Peyer's patch (tissue), 4 donors: ENCODE results near the gene ABHD6. TPM values are rescaled to one million over a fixed set of nuclear protein-coding genes. Genes with fewer than 3 reads are reported as not detected.
"Not testable (repeated sequence)": the region's sequence is repeated elsewhere in the genome, so short reads cannot be mapped to it uniquely, and the experiment has no call there.

Experiments
- DNase-seq, 3 donors: peaks; one replicate each; pipeline ENCODE4 v3.0.0-alpha.2; 2017 to 2019
- H3K27ac ChIP-seq, 4 donors: fragments of 200-600 bp; sonication (generic); one replicate each; pipeline ENCODE4 v1.5.1; 2016 to 2019
- H3K27me3 ChIP-seq, 2 donors: fragments of 200-600 bp; sonication (generic); one replicate each; pipeline ENCODE4 v1.5.1; 2019
- H3K36me3 ChIP-seq, 3 donors: fragments of 200-600 bp; sonication (generic); one replicate each; pipeline ENCODE4 v1.5.1; 2016 to 2019
- H3K4me1 ChIP-seq, 4 donors: fragments of 200-600 bp; sonication (generic); one replicate each; pipeline ENCODE4 v1.5.1; 2016 to 2019
- H3K4me3 ChIP-seq, 4 donors: fragments of 200-600 bp; sonication (generic); 1 replicate in 3 of 4; 2 replicates in 1 of 4; pipeline ENCODE4 v1.5.1; 2016 to 2019; ENCODE audit warnings: mild to moderate bottlenecking in 1 of 4
- H3K9me3 ChIP-seq, 4 donors: fragments of 200-600 bp; sonication (generic); one replicate each; pipeline ENCODE4 v1.5.1; 2016 to 2019; ENCODE audit warnings: mild to moderate bottlenecking in 1 of 4
- CTCF ChIP-seq, 6 experiments: fragments of 450-650 bp in 4 of 6; fragments of 200-600 bp in 2 of 6; sonication (generic) in 1 of 6; IDR thresholded peaks; one replicate each; pipeline ENCODE4 v1.5.1; 2017 to 2019; ENCODE audit warnings: antibody characterized with exemption in 6 of 6, mild to moderate bottlenecking in 3 of 6, moderate library complexity in 1 of 6
- POLR2A ChIP-seq, 2 donors: fragments of 450-650 bp; IDR thresholded peaks; one replicate each; pipeline ENCODE4 v1.5.1; 2017; ENCODE audit warnings: antibody characterized with exemption in 2 of 2, mild to moderate bottlenecking in 2 of 2, moderate library complexity in 2 of 2
- total RNA-seq, 4 donors: library from RNA; depleted of rRNA; stranded (reverse); fragments of >200 nt; gene quantifications; one replicate each; pipeline ENCODE4 v1.1.0, GENCODE V29; 2016

The ABHD6 gene
- total RNA-seq, 4 donors from 2014 or later, result 9.1 to 97.6 (median 55.7) TPM

GRCh38 chr3:58274027-58274614, 36.5 kb downstream of the ABHD6 start:
- Histone ChIP-seq H3K4me1 (no peaks in the 10 kb centered on the region), H3K27me3 (no peaks in the 10 kb centered on the region), H3K4me3 (no peak overlapping the region), H3K9me3 (no peaks in the 10 kb centered on the region), H3K27ac (no peak overlapping the region), H3K36me3 (peaks cover 0 to 47% (median 0%) of the 10 kb centered on the region in 3 donors)
- TF ChIP-seq POLR2A (IDR thresholded peaks at IDR 0.05) (no peak), CTCF (IDR thresholded peaks at IDR 0.05) (no peak)
- no peak for DNase-seq

GRCh38 chr3:58281069-58281468, 43.5 kb downstream of the ABHD6 start:
- H3K36me3 ChIP-seq, result peaks cover 0 to 52% (median 0%) of the 10 kb centered on the region in 3 donors
- H3K4me1 ChIP-seq, result no peaks in the 10 kb centered on the region
- no peak for DNase-seq
- TF ChIP-seq CTCF (IDR thresholded peaks at IDR 0.05), result no peak
- no peak for TF ChIP-seq POLR2A (IDR thresholded peaks at IDR 0.05)
- no peaks in the 10 kb centered on the region for H3K9me3 ChIP-seq
- H3K4me3 ChIP-seq, result no peak overlapping the region
- no peaks in the 10 kb centered on the region for H3K27me3 ChIP-seq
- no peak overlapping the region for H3K27ac ChIP-seq

- Histone ChIP-seq H3K27ac (no peak overlapping the region), H3K36me3 (peaks cover 0 to 67% (median 0%) of the 10 kb centered on the region in 3 donors), H3K27me3 (no peaks in the 10 kb centered on the region), H3K4me3 (no peak overlapping the region), H3K9me3 (no peaks in the 10 kb centered on the region), H3K4me1 (no peaks in the 10 kb centered on the region)
- no peak for DNase-seq
- TF ChIP-seq CTCF (IDR thresholded peaks at IDR 0.05), result no peak
Measured at GRCh38 chr3:58285334-58285733, 47.7 kb downstream of the ABHD6 start.

- Histone ChIP-seq H3K27ac (no peak overlapping the region), H3K27me3 (no peaks in the 10 kb centered on the region), H3K36me3 (peaks cover 0 to 51% (median 0%) of the 10 kb centered on the region in 3 donors), H3K9me3 (no peaks in the 10 kb centered on the region), H3K4me3 (no peak overlapping the region), H3K4me1 (no peaks in the 10 kb centered on the region)
- TF ChIP-seq CTCF (IDR thresholded peaks at IDR 0.05), result no peak
- TF ChIP-seq POLR2A (IDR thresholded peaks at IDR 0.05), result no peak
- no peak for DNase-seq
Measured at GRCh38 chr3:58287354-58287753, 49.8 kb downstream of the ABHD6 start.

- TF ChIP-seq POLR2A (IDR thresholded peaks at IDR 0.05) (no peak), CTCF (IDR thresholded peaks at IDR 0.05) (no peak)
- Histone ChIP-seq H3K36me3 (peaks cover 0 to 44% (median 0%) of the 10 kb centered on the region in 3 donors), H3K27me3 (no peaks in the 10 kb centered on the region), H3K9me3 (no peaks in the 10 kb centered on the region), H3K4me3 (no peak overlapping the region), H3K27ac (no peak overlapping the region), H3K4me1 (no peaks in the 10 kb centered on the region)
- no peak for DNase-seq
Measured at GRCh38 chr3:58288011-58288728, 50.6 kb downstream of the ABHD6 start.

- H3K36me3 ChIP-seq, result peaks cover 0 to 35% (median 0%) of the 10 kb centered on the region in 3 donors
- H3K27me3 ChIP-seq, H3K27ac ChIP-seq, H3K4me1 ChIP-seq, H3K4me3 ChIP-seq, DNase-seq, H3K9me3 ChIP-seq: not testable (repeated sequence)
Measured at GRCh38 chr3:58288964-58289613, 51.5 kb downstream of the ABHD6 start.

- not testable (repeated sequence) for H3K27ac ChIP-seq, H3K27me3 ChIP-seq, H3K4me1 ChIP-seq, H3K4me3 ChIP-seq, H3K9me3 ChIP-seq, DNase-seq
- peaks cover 0 to 23% (median 0%) of the 10 kb centered on the region in 3 donors for H3K36me3 ChIP-seq
Measured at GRCh38 chr3:58290446-58290845, 52.9 kb downstream of the ABHD6 start.
